Tibial nerve (tissue), 4 donors: ENCODE data around the gene AKTIP.

ENCODE experiments used
- EP300 ChIP-seq, 2 donors: sonication (generic); formaldehyde crosslinking; IDR thresholded peaks; one replicate each; pipeline ENCODE4 v1.6.1; 2017; ENCODE audit warnings: antibody characterized with exemption in 2 of 2, mild to moderate bottlenecking in 1 of 2
- POLR2A ChIP-seq, 2 donors: fragments of 450-650 bp; IDR thresholded peaks; one replicate each; pipeline ENCODE4 v1.6.1; 2017; ENCODE audit warnings: antibody characterized with exemption in 2 of 2, mild to moderate bottlenecking in 2 of 2, moderate library complexity in 2 of 2
- TF ChIP-seq, protein P1 (sequence below), 5 experiments: fragments of 200-600 bp in 3 of 5; fragments of 450-650 bp in 2 of 5; sonication (generic) in 3 of 5; IDR thresholded peaks; one replicate each; pipeline ENCODE4 v1.5.1; 2016 to 2019; ENCODE audit warnings: antibody characterized with exemption in 5 of 5, mild to moderate bottlenecking in 3 of 5, moderate library complexity in 2 of 5

DNA sequence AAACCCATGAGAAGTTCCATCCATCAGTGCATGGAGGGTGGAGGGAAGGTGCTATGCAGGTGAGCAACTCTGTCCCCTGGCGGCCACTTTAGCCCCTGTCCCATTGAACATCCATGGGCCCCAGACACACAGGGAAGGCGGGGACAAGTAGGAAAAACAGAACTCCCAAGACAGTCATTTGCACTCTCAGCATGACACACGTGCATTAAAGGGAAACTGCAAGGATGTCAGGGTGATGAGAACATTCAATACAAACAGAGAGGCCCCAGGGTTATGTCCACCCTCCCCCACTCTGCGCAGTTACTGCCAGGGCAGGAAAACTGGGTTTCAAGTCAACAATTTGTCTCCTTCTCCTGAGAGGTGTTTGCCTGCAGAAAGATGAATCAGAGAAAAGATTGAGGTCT lies 44.0 kb upstream of the AKTIP start:
- TF ChIP-seq, protein P1, sequence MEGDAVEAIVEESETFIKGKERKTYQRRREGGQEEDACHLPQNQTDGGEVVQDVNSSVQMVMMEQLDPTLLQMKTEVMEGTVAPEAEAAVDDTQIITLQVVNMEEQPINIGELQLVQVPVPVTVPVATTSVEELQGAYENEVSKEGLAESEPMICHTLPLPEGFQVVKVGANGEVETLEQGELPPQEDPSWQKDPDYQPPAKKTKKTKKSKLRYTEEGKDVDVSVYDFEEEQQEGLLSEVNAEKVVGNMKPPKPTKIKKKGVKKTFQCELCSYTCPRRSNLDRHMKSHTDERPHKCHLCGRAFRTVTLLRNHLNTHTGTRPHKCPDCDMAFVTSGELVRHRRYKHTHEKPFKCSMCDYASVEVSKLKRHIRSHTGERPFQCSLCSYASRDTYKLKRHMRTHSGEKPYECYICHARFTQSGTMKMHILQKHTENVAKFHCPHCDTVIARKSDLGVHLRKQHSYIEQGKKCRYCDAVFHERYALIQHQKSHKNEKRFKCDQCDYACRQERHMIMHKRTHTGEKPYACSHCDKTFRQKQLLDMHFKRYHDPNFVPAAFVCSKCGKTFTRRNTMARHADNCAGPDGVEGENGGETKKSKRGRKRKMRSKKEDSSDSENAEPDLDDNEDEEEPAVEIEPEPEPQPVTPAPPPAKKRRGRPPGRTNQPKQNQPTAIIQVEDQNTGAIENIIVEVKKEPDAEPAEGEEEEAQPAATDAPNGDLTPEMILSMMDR (IDR thresholded peaks at IDR 0.05): no peak
- TF ChIP-seq POLR2A (IDR thresholded peaks at IDR 0.05): no peak
- no peak for TF ChIP-seq EP300 (IDR thresholded peaks at IDR 0.05)
